OCI-LY7 (cell line): Measurements from ENCODE around the gene KMT2A.

Experiments used
- CTCF ChIP-seq: fragments of 200-600 bp; sonication (generic); conservative IDR thresholded peaks from 2 replicates; pipeline ENCODE4 v1.5.1; 2014; ENCODE audit warnings: mild to moderate bottlenecking, antibody characterized with exemption, low read length, moderate library complexity, mixed read lengths
- EZH2phosphoT487 ChIP-seq: fragments of 200-600 bp; sonication (generic); IDR thresholded peaks from 2 replicates; pipeline ENCODE4 v1.6.1; 2018; ENCODE audit warnings: low read depth, borderline replicate concordance, mild to moderate bottlenecking, mixed run types, antibody characterized with exemption, low read length, moderate library complexity, mixed read lengths

DNA sequence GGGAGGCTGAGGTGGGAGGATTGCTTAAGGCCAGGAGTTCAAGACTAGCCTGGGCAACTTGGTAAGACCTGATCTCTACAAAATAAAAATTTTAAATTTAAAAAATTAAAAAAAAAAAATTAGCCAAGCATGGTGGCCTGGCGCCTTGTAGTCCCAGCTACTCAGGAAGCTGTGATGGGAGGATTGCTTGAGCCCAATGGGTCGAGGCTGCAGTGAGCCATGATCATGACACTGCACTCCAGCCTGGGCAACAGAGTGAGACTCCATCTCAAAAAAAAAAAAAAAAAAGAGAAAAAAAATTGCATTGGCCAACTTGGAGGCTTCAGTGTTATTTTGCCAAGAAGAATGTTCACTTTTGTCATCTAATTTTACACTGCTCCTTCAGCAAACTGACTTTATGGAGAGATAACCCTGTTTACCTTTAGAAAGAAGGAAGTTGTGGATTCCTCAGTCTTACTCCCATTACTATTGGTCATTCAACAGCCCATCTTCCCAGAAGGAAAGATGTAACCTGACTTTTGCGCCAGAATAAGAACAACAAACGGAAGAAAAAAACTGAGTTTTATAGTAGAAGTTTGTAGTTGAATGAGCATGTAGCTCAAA is 13.1 kb downstream of the KMT2A start:
- TF ChIP-seq CTCF (no peak), EZH2phosphoT487 (no peak)
